ENCODE data around the gene PBX2.

The PBX2 gene

DNA sequence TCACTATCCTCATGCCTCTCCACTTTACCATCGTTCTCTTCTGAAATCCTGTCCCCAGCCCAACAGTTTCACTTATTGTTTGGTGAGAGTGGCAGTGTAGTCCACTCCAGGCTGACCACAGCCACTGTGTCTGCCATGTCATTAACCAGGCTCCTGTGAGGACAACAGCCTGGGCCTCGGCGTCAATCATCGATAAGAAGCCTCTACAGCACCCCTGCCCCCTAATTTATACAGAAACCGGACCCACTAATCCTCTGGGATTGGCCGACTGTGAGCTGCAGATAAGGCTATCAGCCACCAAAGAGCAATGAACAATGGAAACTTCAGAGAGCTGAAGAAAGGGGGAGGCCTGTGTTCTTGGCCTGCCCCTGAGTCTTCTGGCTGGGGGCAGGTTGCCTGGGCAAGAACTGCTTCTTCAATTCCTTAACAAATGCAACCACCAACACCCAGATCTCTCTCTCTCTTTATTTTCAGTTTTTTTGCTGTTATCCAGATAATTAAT is 22.2 kb downstream of the PBX2 start:
- no peak overlapping the region for H3K9ac ChIP-seq (ENCODE audit: insufficient read length, low read depth)
- H3K4me1 ChIP-seq (ENCODE audit: insufficient read depth, insufficient read length): peaks cover 13% of the 10 kb centered on the region
- DNase-seq (ENCODE audit: low read depth, low spot score): no peak
- no peaks in the 10 kb centered on the region for H3K27me3 ChIP-seq (ENCODE audit: insufficient read depth, insufficient read length)
- H3K36me3 ChIP-seq (ENCODE audit: insufficient read depth, insufficient read length, low read length): peaks cover 69% of the 10 kb centered on the region
- H3K4me3 ChIP-seq (ENCODE audit: insufficient read length, low read depth): no peak overlapping the region
- TF ChIP-seq YY1 (IDR thresholded peaks at IDR 0.05; ENCODE audit: insufficient read depth, insufficient read length) (no peak), SUZ12 (IDR thresholded peaks at IDR 0.05; ENCODE audit: extremely low read depth, insufficient read depth, insufficient read length) (no peak), ZNF274 (IDR thresholded peaks at IDR 0.05; ENCODE audit: low read depth, low read length) (no peak)
- no peaks in the 10 kb centered on the region for H3K9me3 ChIP-seq (ENCODE audit: insufficient read depth, low read length)

DNA sequence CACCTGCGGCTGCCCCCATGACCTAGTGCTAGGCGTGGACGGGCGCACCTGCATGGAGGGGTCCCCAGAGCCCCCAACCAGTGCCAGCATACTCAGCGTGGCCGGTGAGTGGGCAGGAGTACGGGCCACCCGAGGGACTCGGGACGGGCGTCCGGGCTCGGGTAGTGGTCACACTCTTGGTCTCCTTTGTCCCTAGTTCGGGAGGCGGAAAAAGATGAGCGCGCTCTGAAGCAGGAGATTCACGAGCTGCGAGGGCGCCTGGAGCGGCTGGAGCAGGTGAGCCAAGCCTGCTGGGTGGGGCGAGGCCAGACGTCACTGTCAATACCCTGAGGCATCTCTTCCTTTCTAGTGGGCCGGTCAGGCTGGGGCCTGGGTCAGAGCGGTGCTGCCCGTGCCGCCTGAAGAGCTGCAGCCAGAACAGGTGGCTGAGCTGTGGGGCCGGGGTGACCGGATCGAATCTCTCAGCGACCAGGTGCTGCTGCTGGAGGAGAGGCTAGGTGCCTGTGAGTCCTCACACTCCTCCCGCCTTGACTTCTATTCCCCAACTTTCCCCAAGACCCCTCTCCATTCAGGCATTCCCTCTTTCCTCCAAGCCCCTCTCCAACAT is 22.7 kb downstream of the PBX2 start:
- TF ChIP-seq ZNF274 (IDR thresholded peaks at IDR 0.05; ENCODE audit: low read depth, low read length): no peak
- TF ChIP-seq YY1 (IDR thresholded peaks at IDR 0.05; ENCODE audit: insufficient read depth, insufficient read length): no peak
- no peak for TF ChIP-seq SUZ12 (IDR thresholded peaks at IDR 0.05; ENCODE audit: extremely low read depth, insufficient read depth, insufficient read length)
- H3K4me1 ChIP-seq (ENCODE audit: insufficient read depth, insufficient read length): peaks cover 13% of the 10 kb centered on the region
- H3K27me3 ChIP-seq (ENCODE audit: insufficient read depth, insufficient read length): no peaks in the 10 kb centered on the region
- no peak for DNase-seq (ENCODE audit: low read depth, low spot score)
- no peak overlapping the region for H3K4me3 ChIP-seq (ENCODE audit: insufficient read length, low read depth)
- no peak overlapping the region for H3K9ac ChIP-seq (ENCODE audit: insufficient read length, low read depth)
- H3K9me3 ChIP-seq (ENCODE audit: insufficient read depth, low read length): no peaks in the 10 kb centered on the region
- H3K36me3 ChIP-seq (ENCODE audit: insufficient read depth, insufficient read length, low read length): peaks cover 70% of the 10 kb centered on the region

DNA sequence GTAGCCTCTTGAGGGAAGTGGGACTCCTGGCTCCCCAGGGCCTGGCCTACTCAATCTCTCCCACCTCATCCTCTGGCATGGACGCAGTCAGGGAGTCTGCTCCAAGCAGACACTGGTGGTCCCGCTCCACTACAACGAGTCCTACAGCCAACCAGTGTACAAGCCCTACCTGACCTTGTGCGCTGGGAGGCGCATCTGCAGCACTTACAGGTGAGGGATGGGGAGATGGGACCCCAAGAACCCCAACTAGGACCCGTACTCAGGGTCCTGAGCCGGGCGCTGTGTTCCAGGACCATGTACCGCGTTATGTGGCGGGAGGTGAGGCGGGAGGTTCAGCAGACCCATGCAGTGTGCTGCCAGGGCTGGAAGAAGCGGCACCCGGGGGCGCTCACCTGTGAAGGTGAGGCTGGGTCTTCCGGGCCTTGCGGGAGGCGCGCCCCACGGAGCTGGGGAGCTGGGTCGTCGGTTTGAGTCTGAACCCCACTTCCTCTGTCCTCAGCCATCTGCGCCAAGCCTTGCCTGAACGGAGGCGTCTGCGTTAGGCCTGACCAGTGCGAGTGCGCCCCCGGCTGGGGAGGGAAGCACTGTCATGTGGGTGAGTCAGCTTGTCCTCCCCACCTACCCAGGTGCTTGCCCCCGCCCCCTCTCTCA is 23.5 kb downstream of the PBX2 start:
- H3K4me3 ChIP-seq (ENCODE audit: insufficient read length, low read depth): no peak overlapping the region
- H3K4me1 ChIP-seq (ENCODE audit: insufficient read depth, insufficient read length): peaks cover 13% of the 10 kb centered on the region
- H3K9ac ChIP-seq (ENCODE audit: insufficient read length, low read depth): no peak overlapping the region
- H3K36me3 ChIP-seq (ENCODE audit: insufficient read depth, insufficient read length, low read length): peaks cover 67% of the 10 kb centered on the region
- TF ChIP-seq YY1 (IDR thresholded peaks at IDR 0.05; ENCODE audit: insufficient read depth, insufficient read length): no peak
- no peaks in the 10 kb centered on the region for H3K27me3 ChIP-seq (ENCODE audit: insufficient read depth, insufficient read length)
- DNase-seq (ENCODE audit: low read depth, low spot score): no peak
- H3K9me3 ChIP-seq (ENCODE audit: insufficient read depth, low read length): no peaks in the 10 kb centered on the region

DNA sequence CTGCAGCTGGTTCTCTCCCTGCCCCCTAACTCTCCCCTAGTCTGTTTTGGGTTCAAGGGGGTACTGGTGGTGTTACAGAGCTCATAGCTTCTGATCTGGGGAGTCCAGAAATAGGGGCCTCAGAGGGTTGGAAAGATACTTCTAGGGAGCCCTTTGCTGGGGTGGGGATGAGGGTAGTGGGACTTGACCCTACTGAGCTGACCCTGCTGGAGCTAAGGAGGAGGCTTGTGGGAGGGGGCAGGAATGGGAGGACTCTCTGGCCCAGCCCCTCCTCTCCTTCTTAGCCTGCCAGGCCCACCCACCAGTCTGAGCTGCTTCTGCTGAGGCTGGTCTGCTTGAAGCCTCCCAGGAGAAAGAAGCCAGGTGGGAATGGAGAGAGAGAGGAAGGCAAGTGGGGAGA is 25.7 kb downstream of the PBX2 start, which contains the start of gene EGFL8:
Gene EGFL8 (plus strand): TSS at position 301 of the 400 bp plus-strand sequence. CDS start 1,571 bp downstream, outside the sequence.
- H3K36me3 ChIP-seq (ENCODE audit: insufficient read depth, insufficient read length, low read length): peaks cover 45% of the 10 kb centered on the region
- no peaks in the 10 kb centered on the region for H3K27me3 ChIP-seq (ENCODE audit: insufficient read depth, insufficient read length)
- no peaks in the 10 kb centered on the region for H3K9me3 ChIP-seq (ENCODE audit: insufficient read depth, low read length)
- H3K4me1 ChIP-seq (ENCODE audit: insufficient read depth, insufficient read length): peaks cover 13% of the 10 kb centered on the region
- H3K4me3 ChIP-seq (ENCODE audit: insufficient read length, low read depth): no peak within 1 kb of the TSS
- TF ChIP-seq YY1 (IDR thresholded peaks at IDR 0.05; ENCODE audit: insufficient read depth, insufficient read length): no peak
- TF ChIP-seq SUZ12 (IDR thresholded peaks at IDR 0.05; ENCODE audit: extremely low read depth, insufficient read depth, insufficient read length): no peak
- TF ChIP-seq ZNF274 (IDR thresholded peaks at IDR 0.05; ENCODE audit: low read depth, low read length): no peak
- no peak within 1 kb of the TSS for H3K9ac ChIP-seq (ENCODE audit: insufficient read length, low read depth)
- DNase-seq (ENCODE audit: low read depth, low spot score): no peak

DNA sequence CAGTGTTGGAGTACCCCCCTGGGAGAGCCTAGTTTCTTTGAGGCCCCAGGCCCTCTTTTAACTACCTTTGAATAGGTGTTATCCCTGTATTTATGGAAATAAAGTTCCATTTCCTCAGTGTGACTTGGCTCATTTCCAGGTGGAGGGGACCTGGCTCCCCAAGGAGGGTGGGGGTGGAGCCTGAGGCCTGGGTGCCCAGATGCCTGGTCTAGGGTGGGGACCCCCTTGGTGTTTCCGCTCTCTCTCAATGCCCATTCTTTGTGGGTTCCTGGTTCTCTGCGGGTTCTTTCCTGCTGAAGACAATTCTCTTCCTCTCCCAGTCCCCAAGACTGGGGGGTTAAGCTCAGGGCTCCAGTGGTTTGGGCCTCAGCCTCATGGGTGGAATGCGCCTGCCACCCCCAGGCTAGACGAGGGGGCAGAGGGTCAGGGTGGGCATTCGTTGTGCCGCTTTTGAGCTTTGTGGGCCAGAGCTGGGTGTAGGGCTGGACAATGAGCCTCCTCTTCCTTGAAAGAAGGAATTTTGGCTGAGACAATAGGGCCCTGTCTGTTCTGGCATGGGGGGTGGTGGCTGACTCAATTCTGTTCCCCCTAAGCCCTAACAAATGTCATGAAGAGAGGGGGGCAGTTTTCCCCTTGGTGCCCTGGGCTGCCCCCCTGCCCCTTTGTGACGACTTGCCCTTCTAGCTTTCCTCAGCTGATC is 26.3 kb downstream of the PBX2 start:
- peaks cover 41% of the 10 kb centered on the region for H3K36me3 ChIP-seq (ENCODE audit: insufficient read depth, insufficient read length, low read length)
- no peaks in the 10 kb centered on the region for H3K9me3 ChIP-seq (ENCODE audit: insufficient read depth, low read length)

DNA sequence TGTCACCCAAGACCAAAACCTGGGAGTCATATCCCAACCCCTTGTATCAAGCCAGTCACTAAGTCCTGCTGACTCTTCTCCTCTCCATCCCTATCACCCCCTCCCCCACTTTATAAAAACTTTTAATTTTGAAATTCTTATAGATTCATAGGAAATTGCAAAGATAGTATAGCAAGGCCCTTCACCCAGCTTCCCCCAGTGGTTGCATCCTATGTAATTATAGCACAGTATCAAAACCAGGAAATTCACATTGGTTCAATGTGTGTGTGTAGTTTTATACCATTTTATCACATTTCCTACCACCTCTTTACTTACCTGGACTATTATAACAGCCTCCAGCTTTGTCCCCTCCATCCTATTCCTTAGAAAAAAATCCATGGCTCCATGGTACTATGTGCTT is 31.9 kb downstream of the PBX2 start:
- TF ChIP-seq YY1 (IDR thresholded peaks at IDR 0.05; ENCODE audit: insufficient read depth, insufficient read length): no peak
- TF ChIP-seq ZNF274 (IDR thresholded peaks at IDR 0.05; ENCODE audit: low read depth, low read length): no peak
- no peak for TF ChIP-seq SUZ12 (IDR thresholded peaks at IDR 0.05; ENCODE audit: extremely low read depth, insufficient read depth, insufficient read length)
- H3K4me3 ChIP-seq (ENCODE audit: insufficient read length, low read depth): no peak overlapping the region
- no peaks in the 10 kb centered on the region for H3K9me3 ChIP-seq (ENCODE audit: insufficient read depth, low read length)
- H3K36me3 ChIP-seq (ENCODE audit: insufficient read depth, insufficient read length, low read length): peaks cover 44% of the 10 kb centered on the region
- H3K27me3 ChIP-seq (ENCODE audit: insufficient read depth, insufficient read length): no peaks in the 10 kb centered on the region
- H3K9ac ChIP-seq (ENCODE audit: insufficient read length, low read depth): no peak overlapping the region
- DNase-seq (ENCODE audit: low read depth, low spot score): no peak
- peaks cover 4% of the 10 kb centered on the region for H3K4me1 ChIP-seq (ENCODE audit: insufficient read depth, insufficient read length)

More for the DNA sequence above, 26.3 kb downstream of the PBX2 start:
- Histone ChIP-seq H3K4me3 (ENCODE audit: insufficient read length, low read depth) (no peak overlapping the region), H3K4me1 (ENCODE audit: insufficient read depth, insufficient read length) (peaks cover 13% of the 10 kb centered on the region), H3K27me3 (ENCODE audit: insufficient read depth, insufficient read length) (no peaks in the 10 kb centered on the region), H3K9ac (ENCODE audit: insufficient read length, low read depth) (no peak overlapping the region)
- DNase-seq (ENCODE audit: low read depth, low spot score): no peak
- TF ChIP-seq SUZ12 (IDR thresholded peaks at IDR 0.05; ENCODE audit: extremely low read depth, insufficient read depth, insufficient read length) (no peak), ZNF274 (IDR thresholded peaks at IDR 0.05; ENCODE audit: low read depth, low read length) (no peak), YY1 (IDR thresholded peaks at IDR 0.05; ENCODE audit: insufficient read depth, insufficient read length) (no peak)

DNA sequence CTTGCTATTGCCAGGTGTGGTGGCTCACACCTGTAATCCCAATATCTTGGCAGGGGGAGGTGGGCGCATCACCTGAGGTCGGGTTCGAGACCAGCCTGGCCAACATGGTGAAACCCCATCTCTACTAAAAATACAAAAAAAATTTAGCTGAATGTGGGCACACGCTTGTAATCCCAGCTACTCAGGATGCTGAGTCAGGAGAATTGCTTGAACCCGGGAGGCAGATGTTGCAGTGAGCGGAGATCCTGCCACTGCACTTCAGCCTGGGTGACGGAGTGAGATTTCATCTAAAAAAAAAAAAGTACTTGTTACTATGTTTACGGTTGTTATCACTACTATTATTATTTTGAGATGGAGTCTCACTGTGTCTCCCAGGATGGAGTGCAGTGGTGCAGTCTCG is 33.1 kb downstream of the PBX2 start:
- TF ChIP-seq YY1 (IDR thresholded peaks at IDR 0.05; ENCODE audit: insufficient read depth, insufficient read length) (no peak), ZNF274 (IDR thresholded peaks at IDR 0.05; ENCODE audit: low read depth, low read length) (no peak), SUZ12 (IDR thresholded peaks at IDR 0.05; ENCODE audit: extremely low read depth, insufficient read depth, insufficient read length) (no peak)
- peaks cover 3% of the 10 kb centered on the region for H3K27me3 ChIP-seq (ENCODE audit: insufficient read depth, insufficient read length)
- peaks cover 37% of the 10 kb centered on the region for H3K36me3 ChIP-seq (ENCODE audit: insufficient read depth, insufficient read length, low read length)
- no peak for DNase-seq (ENCODE audit: low read depth, low spot score)
- peaks cover 4% of the 10 kb centered on the region for H3K4me1 ChIP-seq (ENCODE audit: insufficient read depth, insufficient read length)
- no peak overlapping the region for H3K4me3 ChIP-seq (ENCODE audit: insufficient read length, low read depth)
- no peak overlapping the region for H3K9ac ChIP-seq (ENCODE audit: insufficient read length, low read depth)
- H3K9me3 ChIP-seq (ENCODE audit: insufficient read depth, low read length): no peaks in the 10 kb centered on the region
